Activated T-cell treated with anti-CD3 and anti-CD28 coated beads for 24 hours (primary cell): Measurements from ENCODE around the gene RWDD3.

Experiments
- DNase-seq: peaks from one replicate; pipeline ENCODE4 v3.0.0-alpha.2; 2020; ENCODE audit warnings: low read depth

The RWDD3 gene

GRCh38 chr1:95230256-95230655 is 3.8 kb upstream of the RWDD3 start:
- no peak for DNase-seq

- no peak for DNase-seq
Measured at GRCh38 chr1:95230768-95231191, 3.2 kb upstream of the RWDD3 start.

- no peak for DNase-seq
Measured at GRCh38 chr1:95232646-95233318, 1.2 kb upstream of the RWDD3 start.

GRCh38 chr1:95233319-95233736 is 682 bp upstream of the RWDD3 start:
- DNase-seq = no peak

GRCh38 chr1:95236784-95237575 is 3.0 kb downstream of the RWDD3 start:
- no peak for DNase-seq

GRCh38 chr1:95237981-95238703 is 4.1 kb downstream of the RWDD3 start:
- no peak for DNase-seq

GRCh38 chr1:95245029-95245428 is 11.0 kb downstream of the RWDD3 start:
- no peak for DNase-seq

- DNase-seq = no peak
Measured at GRCh38 chr1:95246511-95246910, 12.5 kb downstream of the RWDD3 start.

GRCh38 chr1:95247607-95248006 is 13.6 kb downstream of the RWDD3 start:
- DNase-seq = no peak

- DNase-seq = no peak
Measured at GRCh38 chr1:95249916-95250315, 15.9 kb downstream of the RWDD3 start.

- DNase-seq = no peak
Measured at GRCh38 chr1:95252422-95252821, 18.4 kb downstream of the RWDD3 start.

GRCh38 chr1:95254959-95255358 is 20.9 kb downstream of the RWDD3 start:
- DNase-seq = no peak

- DNase-seq = no peak
Measured at GRCh38 chr1:95255826-95256225, 21.8 kb downstream of the RWDD3 start.

GRCh38 chr1:95257758-95258157 is 23.7 kb downstream of the RWDD3 start:
- no peak for DNase-seq

- DNase-seq = no peak
Measured at GRCh38 chr1:95259245-95259644, 25.2 kb downstream of the RWDD3 start.

- DNase-seq = no peak
Measured at GRCh38 chr1:95262913-95263312, 28.9 kb downstream of the RWDD3 start.

GRCh38 chr1:95263450-95263849 is 29.4 kb downstream of the RWDD3 start:
- no peak for DNase-seq

GRCh38 chr1:95265106-95265505 is 31.1 kb downstream of the RWDD3 start:
- DNase-seq = no peak

- no peak for DNase-seq
Measured at GRCh38 chr1:95276429-95276828, 42.4 kb downstream of the RWDD3 start.

- no peak for DNase-seq
Measured at GRCh38 chr1:95278173-95279006, 44.4 kb downstream of the RWDD3 start.

GRCh38 chr1:95281781-95282517 is 47.9 kb downstream of the RWDD3 start:
- DNase-seq = no peak
